Testis (tissue), 3 donors: Measurements from ENCODE around the gene MAPRE2. TPM values are rescaled to one million over a fixed set of nuclear protein-coding genes. Genes with fewer than 3 reads are reported as not detected.

ENCODE experiments used
- DNase-seq: peaks from one replicate; pipeline ENCODE4 v3.0.0-alpha.2; 2019
- H3K27ac ChIP-seq, 2 donors: fragments of 200-600 bp; sonication (generic); one replicate each; pipeline ENCODE4 v1.5.1; 2019
- H3K27me3 ChIP-seq: fragments of 200-600 bp; sonication (generic); one replicate; pipeline ENCODE4 v1.5.1; 2019
- H3K36me3 ChIP-seq: fragments of 200-600 bp; sonication (generic); one replicate; pipeline ENCODE4 v1.5.1; 2017; ENCODE audit warnings: low read depth; ENCODE audit errors: missing control alignments
- H3K4me1 ChIP-seq: fragments of 200-600 bp; sonication (generic); one replicate; pipeline ENCODE4 v1.5.1; 2019
- H3K4me3 ChIP-seq, 2 donors: fragments of 200-600 bp; sonication (generic); one replicate each; pipeline ENCODE4 v1.5.1; 2017 to 2019
- H3K9me3 ChIP-seq: fragments of 200-600 bp; sonication (generic); one replicate; pipeline ENCODE4 v1.5.1; 2017
- POLR2A ChIP-seq: fragments of 450-650 bp; IDR thresholded peaks from one replicate; pipeline ENCODE4 v1.6.1; 2017; ENCODE audit warnings: antibody characterized with exemption, mild to moderate bottlenecking, moderate library complexity
- WGBS, 2 donors: methylation state at CpG; one replicate each; pipeline ENCODE4 v1.1.5; 2018; 5-methylcytosine and 5-hydroxymethylcytosine counted together
- intact Hi-C: fragments of 100-400 bp; cut with DNase I; formaldehyde crosslinking; loops from one replicate; pipeline ENCODE4 v1.15.1; 2023; ENCODE audit warnings: low total_unique reads
- polyA plus RNA-seq: library from polyadenylated mRNA; stranded (reverse); fragments of 350-450 nt; fragmentation: Illumina TruSeq; extraction: RNeasy Lipid Tissue Mini Kit (QIAGEN cat#74804); gene quantifications from one replicate; pipeline ENCODE4 v1.2.3, GENCODE V29; 2014; ENCODE audit warnings: low read depth, low replicate concordance; ENCODE audit not compliant: insufficient read depth
- total RNA-seq, 2 donors: library from RNA; depleted of rRNA; stranded (reverse); fragments of >200 nt; gene quantifications; one replicate each; pipeline ENCODE4 v1.2.3, GENCODE V29; 2016
- TF ChIP-seq, protein P1 (sequence below), 3 experiments: fragments of 450-650 bp in 2 of 3; fragments of 200-600 bp in 1 of 3; sonication (generic) in 1 of 3; IDR thresholded peaks; one replicate each; pipeline ENCODE4 v1.5.1; 2016 to 2019; ENCODE audit warnings: antibody characterized with exemption in 3 of 3, mild to moderate bottlenecking in 2 of 3, moderate library complexity in 1 of 3

MAPRE2 gene
- total and polyA plus RNA-seq, 3 donors from 2014 or later = 14.8 to 17.2 (median 15.2) TPM

GRCh38 chr18:35083174-35083712 lies 42.0 kb downstream of the MAPRE2 start:
- DNase-seq = no peak
- H3K9me3 ChIP-seq = no peaks in the 10 kb centered on the region
- intact Hi-C loops = no loop called here
- H3K4me1 ChIP-seq = no peaks in the 10 kb centered on the region
- no peak overlapping the region for H3K4me3 ChIP-seq
- TF ChIP-seq, protein P1, sequence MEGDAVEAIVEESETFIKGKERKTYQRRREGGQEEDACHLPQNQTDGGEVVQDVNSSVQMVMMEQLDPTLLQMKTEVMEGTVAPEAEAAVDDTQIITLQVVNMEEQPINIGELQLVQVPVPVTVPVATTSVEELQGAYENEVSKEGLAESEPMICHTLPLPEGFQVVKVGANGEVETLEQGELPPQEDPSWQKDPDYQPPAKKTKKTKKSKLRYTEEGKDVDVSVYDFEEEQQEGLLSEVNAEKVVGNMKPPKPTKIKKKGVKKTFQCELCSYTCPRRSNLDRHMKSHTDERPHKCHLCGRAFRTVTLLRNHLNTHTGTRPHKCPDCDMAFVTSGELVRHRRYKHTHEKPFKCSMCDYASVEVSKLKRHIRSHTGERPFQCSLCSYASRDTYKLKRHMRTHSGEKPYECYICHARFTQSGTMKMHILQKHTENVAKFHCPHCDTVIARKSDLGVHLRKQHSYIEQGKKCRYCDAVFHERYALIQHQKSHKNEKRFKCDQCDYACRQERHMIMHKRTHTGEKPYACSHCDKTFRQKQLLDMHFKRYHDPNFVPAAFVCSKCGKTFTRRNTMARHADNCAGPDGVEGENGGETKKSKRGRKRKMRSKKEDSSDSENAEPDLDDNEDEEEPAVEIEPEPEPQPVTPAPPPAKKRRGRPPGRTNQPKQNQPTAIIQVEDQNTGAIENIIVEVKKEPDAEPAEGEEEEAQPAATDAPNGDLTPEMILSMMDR (IDR thresholded peaks at IDR 0.05) = no peak
- TF ChIP-seq POLR2A = no peak
- H3K27me3 ChIP-seq = no peaks in the 10 kb centered on the region
- no peaks in the 10 kb centered on the region for H3K36me3 ChIP-seq
- no peak overlapping the region for H3K27ac ChIP-seq
- 76 to 93% methylated on average over 3 of the region's 3 CpGs for WGBS, 2 donors

- intact Hi-C loops = no loop called here
- DNase-seq = no peak
- TF ChIP-seq POLR2A = no peak
- TF ChIP-seq, protein P1 (IDR thresholded peaks at IDR 0.05) = no peak
- Histone ChIP-seq H3K27me3 (no peaks in the 10 kb centered on the region), H3K4me1 (peaks cover 5% of the 10 kb centered on the region), H3K9me3 (no peaks in the 10 kb centered on the region), H3K4me3 (no peak overlapping the region), H3K36me3 (no peaks in the 10 kb centered on the region), H3K27ac (no peak overlapping the region)
- 67 to 71% methylated on average over 5 of the region's 5 CpGs for WGBS, 2 donors
Measured at GRCh38 chr18:35084494-35085449, 43.6 kb downstream of the MAPRE2 start.

DNA sequence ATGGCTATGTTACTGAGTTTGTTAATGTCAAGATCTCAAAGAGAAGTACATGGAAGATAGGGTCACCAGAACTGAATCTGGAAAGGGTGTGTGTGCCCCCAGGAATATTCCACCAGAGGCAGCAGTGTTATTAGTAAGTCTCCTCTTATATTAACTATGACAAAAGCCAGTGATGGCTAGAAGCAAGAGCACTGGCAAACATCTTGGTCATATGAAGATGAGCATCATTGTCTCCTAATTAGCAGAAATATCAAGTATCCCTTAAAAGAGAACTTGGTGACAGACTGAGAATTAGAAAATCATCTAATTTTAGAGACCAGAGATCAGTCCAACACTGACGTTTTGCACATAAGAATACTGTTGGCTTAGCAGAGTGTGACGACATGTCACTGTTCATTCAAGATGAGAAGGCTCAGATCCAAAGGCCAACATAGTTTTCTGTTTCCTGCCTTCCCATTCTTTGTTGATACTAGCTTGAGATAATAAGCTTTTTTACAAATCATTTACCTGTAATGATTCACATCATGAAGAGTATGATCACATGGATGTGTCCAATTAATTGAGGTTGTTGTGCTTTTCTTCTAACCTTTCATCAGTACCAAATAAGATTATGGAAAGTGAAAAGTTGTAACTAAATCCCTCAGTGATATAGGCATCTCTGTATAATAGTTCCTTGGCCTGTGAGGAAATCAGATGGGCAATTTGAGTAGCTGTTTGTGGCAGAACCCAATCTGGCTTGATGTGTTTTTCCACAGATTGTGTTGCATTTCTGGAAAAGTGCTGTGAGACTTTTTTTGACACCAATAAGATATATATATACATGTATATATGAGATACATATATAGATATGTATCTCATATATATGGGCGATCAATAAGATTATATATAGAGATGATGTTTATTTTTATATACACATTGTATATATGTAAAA lies 44.5 kb downstream of the MAPRE2 start:
- DNase-seq = no peak
- Histone ChIP-seq H3K9me3 (no peaks in the 10 kb centered on the region), H3K36me3 (no peaks in the 10 kb centered on the region), H3K27me3 (no peaks in the 10 kb centered on the region), H3K4me1 (peaks cover 5% of the 10 kb centered on the region), H3K27ac (no peak overlapping the region), H3K4me3 (no peak overlapping the region)
- WGBS, 2 donors = 78 to 89% methylated on average over 3 of the region's 3 CpGs
- TF ChIP-seq, protein P1 (IDR thresholded peaks at IDR 0.05) = no peak
- TF ChIP-seq POLR2A = no peak
- intact Hi-C loops = no loop called here

DNA sequence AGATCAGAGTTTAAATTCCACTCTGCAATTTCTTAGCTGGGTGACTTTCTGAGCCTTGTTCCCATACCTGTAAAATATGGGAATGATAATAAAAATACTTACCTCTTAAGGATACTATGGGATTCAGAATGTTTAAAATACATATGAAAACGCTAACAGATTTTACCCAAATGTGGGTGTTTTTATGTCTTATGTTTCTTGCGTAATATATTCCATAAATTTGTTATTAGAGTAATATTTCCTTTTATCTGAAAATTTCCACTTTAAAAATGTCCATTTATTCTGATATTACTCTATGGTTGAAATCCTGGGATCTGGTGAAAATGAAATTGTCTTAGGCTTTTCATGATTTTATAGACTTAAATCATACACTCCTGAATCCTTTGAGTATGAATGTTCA lies 45.5 kb downstream of the MAPRE2 start:
- Histone ChIP-seq H3K9me3 (no peaks in the 10 kb centered on the region), H3K4me1 (peaks cover 5% of the 10 kb centered on the region), H3K4me3 (no peak overlapping the region), H3K36me3 (no peaks in the 10 kb centered on the region), H3K27ac (no peak overlapping the region), H3K27me3 (no peaks in the 10 kb centered on the region)
- no peak for DNase-seq
- WGBS, 2 donors = 94 to 98% methylated on average over 2 of the region's 2 CpGs
- no peak for TF ChIP-seq POLR2A
- TF ChIP-seq, protein P1 (IDR thresholded peaks at IDR 0.05) = no peak
- intact Hi-C loops = no loop called here
